22Rv1 (cell line): Measurements from ENCODE around the gene TAPBPL.

Experiments
- CTCF ChIP-seq: fragments of 450-650 bp; IDR thresholded peaks from 2 replicates; pipeline ENCODE4 v1.5.1; 2017; ENCODE audit warnings: mild to moderate bottlenecking
- ZFX ChIP-seq: fragments of 450-650 bp; IDR thresholded peaks from 2 replicates; pipeline ENCODE4 v1.6.1; 2017; ENCODE audit warnings: antibody characterized with exemption, borderline replicate concordance

GRCh38 chr12:6507102-6507998 lies 55.5 kb downstream of the TAPBPL start:
- TF ChIP-seq CTCF (no peak), ZFX (no peak)
